ENCODE results near the gene CD86. TPM values are rescaled to one million over a fixed set of nuclear protein-coding genes. Genes with fewer than 3 reads are reported as not detected.

Gene CD86
- total and polyA plus RNA-seq, 2 of the 8 experiments (the other 6 are each of a cell fraction or from before 2014, with no cell fraction given): 0.12 to 0.30 TPM

DNA sequence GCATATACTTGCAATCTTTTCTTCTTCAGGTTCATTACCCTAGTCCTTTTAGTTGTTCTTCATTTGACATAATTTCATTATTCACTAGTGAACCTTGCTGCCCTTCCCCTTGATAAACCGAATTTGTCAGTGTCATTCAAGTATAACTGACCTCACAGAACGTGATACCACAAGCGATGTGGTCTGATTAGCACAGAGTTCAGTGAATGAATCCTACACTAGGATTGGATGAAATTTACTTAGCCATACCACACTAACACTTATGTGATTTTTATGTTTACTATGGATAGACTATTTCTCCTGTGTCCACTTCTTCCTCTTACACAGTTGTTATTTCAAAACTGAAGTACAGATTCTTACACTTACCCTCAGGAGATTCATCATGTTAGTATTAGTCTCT is 27.2 kb downstream of the CD86 start (continued):
- TF ChIP-seq, protein P1, sequence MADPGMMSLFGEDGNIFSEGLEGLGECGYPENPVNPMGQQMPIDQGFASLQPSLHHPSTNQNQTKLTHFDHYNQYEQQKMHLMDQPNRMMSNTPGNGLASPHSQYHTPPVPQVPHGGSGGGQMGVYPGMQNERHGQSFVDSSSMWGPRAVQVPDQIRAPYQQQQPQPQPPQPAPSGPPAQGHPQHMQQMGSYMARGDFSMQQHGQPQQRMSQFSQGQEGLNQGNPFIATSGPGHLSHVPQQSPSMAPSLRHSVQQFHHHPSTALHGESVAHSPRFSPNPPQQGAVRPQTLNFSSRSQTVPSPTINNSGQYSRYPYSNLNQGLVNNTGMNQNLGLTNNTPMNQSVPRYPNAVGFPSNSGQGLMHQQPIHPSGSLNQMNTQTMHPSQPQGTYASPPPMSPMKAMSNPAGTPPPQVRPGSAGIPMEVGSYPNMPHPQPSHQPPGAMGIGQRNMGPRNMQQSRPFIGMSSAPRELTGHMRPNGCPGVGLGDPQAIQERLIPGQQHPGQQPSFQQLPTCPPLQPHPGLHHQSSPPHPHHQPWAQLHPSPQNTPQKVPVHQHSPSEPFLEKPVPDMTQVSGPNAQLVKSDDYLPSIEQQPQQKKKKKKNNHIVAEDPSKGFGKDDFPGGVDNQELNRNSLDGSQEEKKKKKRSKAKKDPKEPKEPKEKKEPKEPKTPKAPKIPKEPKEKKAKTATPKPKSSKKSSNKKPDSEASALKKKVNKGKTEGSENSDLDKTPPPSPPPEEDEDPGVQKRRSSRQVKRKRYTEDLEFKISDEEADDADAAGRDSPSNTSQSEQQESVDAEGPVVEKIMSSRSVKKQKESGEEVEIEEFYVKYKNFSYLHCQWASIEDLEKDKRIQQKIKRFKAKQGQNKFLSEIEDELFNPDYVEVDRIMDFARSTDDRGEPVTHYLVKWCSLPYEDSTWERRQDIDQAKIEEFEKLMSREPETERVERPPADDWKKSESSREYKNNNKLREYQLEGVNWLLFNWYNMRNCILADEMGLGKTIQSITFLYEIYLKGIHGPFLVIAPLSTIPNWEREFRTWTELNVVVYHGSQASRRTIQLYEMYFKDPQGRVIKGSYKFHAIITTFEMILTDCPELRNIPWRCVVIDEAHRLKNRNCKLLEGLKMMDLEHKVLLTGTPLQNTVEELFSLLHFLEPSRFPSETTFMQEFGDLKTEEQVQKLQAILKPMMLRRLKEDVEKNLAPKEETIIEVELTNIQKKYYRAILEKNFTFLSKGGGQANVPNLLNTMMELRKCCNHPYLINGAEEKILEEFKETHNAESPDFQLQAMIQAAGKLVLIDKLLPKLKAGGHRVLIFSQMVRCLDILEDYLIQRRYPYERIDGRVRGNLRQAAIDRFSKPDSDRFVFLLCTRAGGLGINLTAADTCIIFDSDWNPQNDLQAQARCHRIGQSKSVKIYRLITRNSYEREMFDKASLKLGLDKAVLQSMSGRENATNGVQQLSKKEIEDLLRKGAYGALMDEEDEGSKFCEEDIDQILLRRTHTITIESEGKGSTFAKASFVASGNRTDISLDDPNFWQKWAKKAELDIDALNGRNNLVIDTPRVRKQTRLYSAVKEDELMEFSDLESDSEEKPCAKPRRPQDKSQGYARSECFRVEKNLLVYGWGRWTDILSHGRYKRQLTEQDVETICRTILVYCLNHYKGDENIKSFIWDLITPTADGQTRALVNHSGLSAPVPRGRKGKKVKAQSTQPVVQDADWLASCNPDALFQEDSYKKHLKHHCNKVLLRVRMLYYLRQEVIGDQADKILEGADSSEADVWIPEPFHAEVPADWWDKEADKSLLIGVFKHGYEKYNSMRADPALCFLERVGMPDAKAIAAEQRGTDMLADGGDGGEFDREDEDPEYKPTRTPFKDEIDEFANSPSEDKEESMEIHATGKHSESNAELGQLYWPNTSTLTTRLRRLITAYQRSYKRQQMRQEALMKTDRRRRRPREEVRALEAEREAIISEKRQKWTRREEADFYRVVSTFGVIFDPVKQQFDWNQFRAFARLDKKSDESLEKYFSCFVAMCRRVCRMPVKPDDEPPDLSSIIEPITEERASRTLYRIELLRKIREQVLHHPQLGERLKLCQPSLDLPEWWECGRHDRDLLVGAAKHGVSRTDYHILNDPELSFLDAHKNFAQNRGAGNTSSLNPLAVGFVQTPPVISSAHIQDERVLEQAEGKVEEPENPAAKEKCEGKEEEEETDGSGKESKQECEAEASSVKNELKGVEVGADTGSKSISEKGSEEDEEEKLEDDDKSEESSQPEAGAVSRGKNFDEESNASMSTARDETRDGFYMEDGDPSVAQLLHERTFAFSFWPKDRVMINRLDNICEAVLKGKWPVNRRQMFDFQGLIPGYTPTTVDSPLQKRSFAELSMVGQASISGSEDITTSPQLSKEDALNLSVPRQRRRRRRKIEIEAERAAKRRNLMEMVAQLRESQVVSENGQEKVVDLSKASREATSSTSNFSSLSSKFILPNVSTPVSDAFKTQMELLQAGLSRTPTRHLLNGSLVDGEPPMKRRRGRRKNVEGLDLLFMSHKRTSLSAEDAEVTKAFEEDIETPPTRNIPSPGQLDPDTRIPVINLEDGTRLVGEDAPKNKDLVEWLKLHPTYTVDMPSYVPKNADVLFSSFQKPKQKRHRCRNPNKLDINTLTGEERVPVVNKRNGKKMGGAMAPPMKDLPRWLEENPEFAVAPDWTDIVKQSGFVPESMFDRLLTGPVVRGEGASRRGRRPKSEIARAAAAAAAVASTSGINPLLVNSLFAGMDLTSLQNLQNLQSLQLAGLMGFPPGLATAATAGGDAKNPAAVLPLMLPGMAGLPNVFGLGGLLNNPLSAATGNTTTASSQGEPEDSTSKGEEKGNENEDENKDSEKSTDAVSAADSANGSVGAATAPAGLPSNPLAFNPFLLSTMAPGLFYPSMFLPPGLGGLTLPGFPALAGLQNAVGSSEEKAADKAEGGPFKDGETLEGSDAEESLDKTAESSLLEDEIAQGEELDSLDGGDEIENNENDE (IDR thresholded peaks at IDR 0.05; ENCODE audit: insufficient replicate concordance, low read length): no peak
- TF ChIP-seq GTF2F1 (IDR thresholded peaks at IDR 0.05; ENCODE audit: borderline replicate concordance, low read depth, low read length) (no peak), SRF (IDR thresholded peaks at IDR 0.05; ENCODE audit: low read depth, low read length) (no peak), CBX8 (IDR thresholded peaks at IDR 0.05; ENCODE audit: borderline replicate concordance, low read depth, low read length) (no peak), YY1 (IDR thresholded peaks at IDR 0.05; ENCODE audit: low read depth, low read length) (no peak), CBX5 (IDR thresholded peaks at IDR 0.05; ENCODE audit: low read depth, low read length) (no peak), CEBPB (IDR thresholded peaks at IDR 0.05; ENCODE audit: low read depth, low read length) (no peak), RXRA (IDR thresholded peaks at IDR 0.05; ENCODE audit: insufficient read depth, low read depth, low read length) (no peak), POLR2AphosphoS5 (IDR thresholded peaks at IDR 0.05; ENCODE audit: low read depth, low read length) (no peak), GABPA (IDR thresholded peaks at IDR 0.05; ENCODE audit: borderline replicate concordance, insufficient read depth, low read length) (no peak), TAF7 (optimal IDR thresholded peaks at IDR 0.05; ENCODE audit: borderline replicate concordance, low read depth, low read length) (no peak)
